H1 (cell line): ENCODE results near the gene HNRNPAB. TPM values are rescaled to one million over a fixed set of nuclear protein-coding genes. Genes with fewer than 3 reads are reported as not detected.

Experiments
- CTCF ChIA-PET: fragments of 300-600 bp; sonication (Branson Sonifier 250); formaldehyde crosslinking; loops from one replicate; lab custom pipeline; 2021; ENCODE audit not compliant: partially characterized antibody; lab: Charles Lee
- POLR2A ChIA-PET: fragments of 300-600 bp; sonication (Branson Sonifier 250); formaldehyde crosslinking; loops from one replicate; lab custom pipeline; 2021; ENCODE audit warnings: inconsistent platforms; ENCODE audit not compliant: partially characterized antibody; lab: Charles Lee
- DNase-seq, 2 experiments: peaks; one replicate each; pipeline versions ENCODE4 v3.0.0 to v3.0.0-alpha.2; 2010 to 2022; ENCODE audit warnings: low spot score in 2 of 2, low read depth in 1 of 2, mixed read lengths in 1 of 2
- FAIRE-seq: peaks from 2 replicates; lab custom pipeline; 2011; peaks lifted over from hg19 to GRCh38; lab: Jason Lieb, UNC
- H2AFZ ChIP-seq: 2 replicates; pipeline ENCODE4 v1.8.1; 2012; ENCODE audit warnings: low read length, inconsistent platforms
- H2AK5ac ChIP-seq: 2 replicates; pipeline ENCODE4 v1.6.1; 2013; ENCODE audit warnings: low read depth, low read length
- H2BK120ac ChIP-seq: replicated peaks from 2 replicates; pipeline ENCODE3; 2013; ENCODE audit warnings: low read depth, low read length, inconsistent platforms
- H2BK12ac ChIP-seq: 2 replicates; pipeline ENCODE4 v1.6.1; 2013; ENCODE audit warnings: low read depth, low read length
- H2BK15ac ChIP-seq: 2 replicates; pipeline ENCODE4 v1.6.1; 2013; ENCODE audit warnings: low read length
- H2BK20ac ChIP-seq: 2 replicates; pipeline ENCODE4 v1.6.1; 2013; ENCODE audit warnings: low read length
- H2BK5ac ChIP-seq: 2 replicates; pipeline ENCODE4 v1.6.1; 2013; ENCODE audit warnings: low read depth, low read length
- H3K14ac ChIP-seq: 2 replicates; pipeline ENCODE4 v1.6.1; 2013; ENCODE audit warnings: inconsistent platforms; ENCODE audit not compliant: insufficient read length
- H3K18ac ChIP-seq: 2 replicates; pipeline ENCODE4 v1.6.1; 2013; ENCODE audit warnings: low read length; ENCODE audit errors: extremely low read depth
- H3K23ac ChIP-seq: 2 replicates; pipeline ENCODE4 v1.6.1; 2013; ENCODE audit warnings: inconsistent platforms; ENCODE audit not compliant: insufficient read length
- H3K23me2 ChIP-seq: 2 replicates; pipeline ENCODE4 v1.6.1; 2013; ENCODE audit warnings: low read depth, low read length
- H3K27ac ChIP-seq: 2 replicates; pipeline ENCODE4 v1.6.1; 2011; ENCODE audit warnings: low read depth, low read length, inconsistent platforms
- H3K27me3 ChIP-seq, 4 experiments: replicated peaks in 1 of 4; 1 replicate in 1 of 4; 2 replicates in 3 of 4; pipeline versions ENCODE4 v1.6.1 to v1.8.1; 2011 to 2013; ENCODE audit warnings: low read length in 3 of 4, mild to moderate bottlenecking in 3 of 4, inconsistent platforms in 2 of 4, mixed read lengths in 2 of 4, moderate library complexity in 1 of 4; ENCODE audit not compliant: control insufficient read depth in 3 of 4, insufficient read depth in 3 of 4; ENCODE audit errors: extremely low read depth in 1 of 4
- H3K36me3 ChIP-seq, 4 experiments: 2 replicates each; pipeline versions ENCODE4 v1.6.1 to v1.8.1; 2011 to 2013; ENCODE audit warnings: mild to moderate bottlenecking in 4 of 4, low read length in 3 of 4, moderate library complexity in 2 of 4, control low read depth in 1 of 4, inconsistent platforms in 1 of 4; ENCODE audit not compliant: insufficient read depth in 4 of 4, control insufficient read depth in 2 of 4
- H3K4ac ChIP-seq: replicated peaks from 2 replicates; pipeline ENCODE3; 2013; ENCODE audit warnings: low read length, low read depth, mixed read lengths, inconsistent platforms; ENCODE audit not compliant: insufficient read length
- H3K4me1 ChIP-seq, 4 experiments: replicated peaks in 1 of 4; 1 replicate in 1 of 4; 2 replicates in 3 of 4; pipeline versions ENCODE4 v1.6.1 to v1.8.1; 2011 to 2013; ENCODE audit warnings: low read length in 3 of 4, inconsistent platforms in 2 of 4, mixed read lengths in 1 of 4; ENCODE audit not compliant: insufficient read depth in 4 of 4, control insufficient read depth in 3 of 4
- H3K4me2 ChIP-seq, 2 experiments: 2 replicates each; pipeline versions ENCODE4 v1.6.1 to v1.8.1; 2011 to 2013; ENCODE audit warnings: low read depth in 2 of 2, low read length in 2 of 2, control low read depth in 1 of 2, inconsistent platforms in 1 of 2, mild to moderate bottlenecking in 1 of 2; ENCODE audit not compliant: insufficient read depth in 1 of 2
- H3K4me3 ChIP-seq, 4 experiments: fragments of 200-600, 300-600 bp in 1 of 4; sonication (generic), shearing (Covaris generic), sonication (Bioruptor Twin) in 1 of 4; 2 replicates each; pipeline versions ENCODE4 v1.5.1 to v1.8.1; 2011 to 2016; ENCODE audit warnings: low read length in 4 of 4, low read depth in 3 of 4, control low read depth in 2 of 4, inconsistent platforms in 2 of 4, mild to moderate bottlenecking in 2 of 4, mixed read lengths in 1 of 4, moderate library complexity in 1 of 4; ENCODE audit not compliant: insufficient read depth in 2 of 4; ENCODE audit errors: extremely low read depth in 1 of 4
- H3K56ac ChIP-seq: replicated peaks from 2 replicates; pipeline ENCODE3; 2013; ENCODE audit warnings: low read depth, mild to moderate bottlenecking, mixed read lengths, low read length, inconsistent platforms; ENCODE audit not compliant: insufficient read length
- H3K79me1 ChIP-seq: 2 replicates; pipeline ENCODE4 v1.6.1; 2013; ENCODE audit warnings: low read depth, low read length, control low read depth
- H3K79me2 ChIP-seq, 2 experiments: 2 replicates each; pipeline versions ENCODE4 v1.6.1 to v1.8.1; 2012 to 2013; ENCODE audit warnings: low read length in 2 of 2, mild to moderate bottlenecking in 2 of 2, inconsistent platforms in 1 of 2; ENCODE audit not compliant: insufficient read depth in 2 of 2, control insufficient read depth in 1 of 2
- H3K9ac ChIP-seq, 4 experiments: replicated peaks in 1 of 4; 1 replicate in 1 of 4; 2 replicates in 3 of 4; pipeline versions ENCODE4 v1.6.1 to v1.8.1; 2011 to 2013; ENCODE audit warnings: low read depth in 3 of 4, low read length in 3 of 4, control low read depth in 2 of 4, mild to moderate bottlenecking in 2 of 4, moderate library complexity in 2 of 4, inconsistent platforms in 1 of 4; ENCODE audit errors: extremely low read depth in 1 of 4
- H3K9me3 ChIP-seq, 2 experiments: 2 replicates each; pipeline versions ENCODE4 v1.6.1 to v1.8.1; 2012 to 2013; ENCODE audit warnings: mild to moderate bottlenecking in 2 of 2, moderate library complexity in 2 of 2, control low read depth in 1 of 2, inconsistent platforms in 1 of 2, low read depth in 1 of 2, low read length in 1 of 2, mixed read lengths in 1 of 2; ENCODE audit not compliant: insufficient read depth in 2 of 2
- H4K20me1 ChIP-seq, 2 experiments: replicated peaks in 1 of 2; 2 replicates each; pipeline versions ENCODE3 to v1.8.1; 2011 to 2013; ENCODE audit warnings: inconsistent platforms in 2 of 2, low read length in 2 of 2, mild to moderate bottlenecking in 1 of 2; ENCODE audit not compliant: insufficient read depth in 2 of 2, control insufficient read depth in 1 of 2
- H4K5ac ChIP-seq: 2 replicates; pipeline ENCODE4 v1.6.1; 2013; ENCODE audit warnings: low read length, low read depth, mixed read lengths, inconsistent platforms; ENCODE audit not compliant: insufficient read length
- H4K8ac ChIP-seq: 2 replicates; pipeline ENCODE4 v1.8.0; 2013; ENCODE audit warnings: mild to moderate bottlenecking, moderate library complexity, low read length, inconsistent platforms; ENCODE audit not compliant: insufficient read depth; ENCODE audit errors: extremely low read depth
- H4K91ac ChIP-seq: replicated peaks from 2 replicates; pipeline ENCODE3; 2013; ENCODE audit warnings: low read length, mixed read lengths, inconsistent platforms; ENCODE audit not compliant: insufficient read length
- ATF3 ChIP-seq: IDR thresholded peaks from 2 replicates; pipeline ENCODE4 v1.6.1; 2011; ENCODE audit warnings: low read depth, mild to moderate bottlenecking, low read length; ENCODE audit not compliant: insufficient read depth
- BRCA1 ChIP-seq: IDR thresholded peaks from 2 replicates; pipeline ENCODE4 v1.6.1; 2012; ENCODE audit warnings: low read depth, low read length, improper control_type of control experiment
- KDM4A ChIP-seq: IDR thresholded peaks from one replicate; pipeline ENCODE4 v1.7.1; 2012; ENCODE audit warnings: low read depth, mild to moderate bottlenecking, moderate library complexity, low read length, inconsistent platforms; ENCODE audit not compliant: severe bottlenecking
- SAP30 ChIP-seq: fragments of 300-600 bp; sonication (generic); IDR thresholded peaks from 2 replicates; pipeline ENCODE4 v1.7.1; 2012; ENCODE audit warnings: low read length, moderate library complexity, mild to moderate bottlenecking, inconsistent platforms; ENCODE audit not compliant: insufficient read depth, insufficient replicate concordance
- SIX5 ChIP-seq: IDR thresholded peaks from 2 replicates; pipeline ENCODE4 v1.6.1; 2011; ENCODE audit warnings: mild to moderate bottlenecking, low read depth, low read length
- WGBS, 2 experiments: shearing (Covaris generic) in 1 of 2; methylation state at CpG; one replicate each; pipeline versions ENCODE4 v1.1.6 to v1.1.7; 2013 to 2015; ENCODE audit warnings: low lambda C conversion rate in 2 of 2, mixed read lengths in 2 of 2, inconsistent platforms in 1 of 2, low coverage in 1 of 2, missing lambda C conversion rate in 1 of 2; ENCODE audit not compliant: insufficient replicate concordance in 2 of 2, insufficient coverage in 1 of 2, insufficient read length in 1 of 2; ENCODE audit errors: extremely low coverage in 1 of 2, missing lambda C conversion rate in 1 of 2; 5-methylcytosine and 5-hydroxymethylcytosine counted together
- polyA plus RNA-seq, 7 experiments: library from polyadenylated mRNA; depleted of rRNA in 3 of 7; stranded (reverse) in 5 of 7; unstranded in 2 of 7; fragments of >200 nt in 5 of 7; fragments of 200-250 nt in 2 of 7; gene quantifications; 1 replicate in 5 of 7; 2 replicates in 1 of 7; 4 replicates in 1 of 7; pipeline versions ENCODE4 v1.2.1 to v1.2.3, GENCODE V29; 2011 to 2013; ENCODE audit warnings: missing spikeins in 2 of 7, mixed read lengths in 2 of 7
- total RNA-seq: library from RNA; stranded (reverse); fragmentation: NEBNext Ultra II Directional; extraction: Animal tissue kit (Norgen Biotek cat#: 25700); gene quantifications from 2 replicates; pipeline ENCODE4 v1.2.1, GENCODE V29; 2021

The HNRNPAB gene
- total and polyA plus RNA-seq, 2 of the 8 experiments (the other 6 are each of a cell fraction or from before 2014, with no cell fraction given), result 373 to 563 TPM

GRCh38 chr5:178203670-178204181, 607 bp upstream of the HNRNPAB start:
- Histone ChIP-seq H2BK20ac (no peak overlapping the region), H3K4me1 (peaks cover 0 to 10% (median 4%) of the 10 kb centered on the region in 4 experiments; a peak in 5 of 7 replicates), H2BK5ac (peak overlapping the region; percentile 80), H3K56ac (peak overlapping the region; percentile 73), H2AK5ac (no peak overlapping the region), H3K14ac (peak overlapping the region; percentile 55), H3K27ac (peak overlapping the region; percentile 83), H3K4me3 (peak overlapping the region; percentile 93 to 100 (median 100)), H3K18ac (peak overlapping the region; percentile 36; the same call in 1 of the 2 replicates), H4K8ac (peak overlapping the region; percentile 98; the same call in 1 of the 2 replicates), H4K20me1 (peaks cover 29 to 32% of the 10 kb centered on the region in 2 experiments), H3K27me3 (no peaks in the 10 kb centered on the region), H3K23me2 (peaks cover 4% of the 10 kb centered on the region), H3K79me2 (peaks cover 27 to 44% of the 10 kb centered on the region in 2 experiments), H3K9ac (peak overlapping the region; percentile 78 to 99 (median 92)), H2AFZ (peak overlapping the region; percentile 23; the same call in 1 of the 2 replicates), H4K5ac (peak overlapping the region; percentile 96), H3K36me3 (peaks cover 26 to 35% (median 32%) of the 10 kb centered on the region in 4 experiments), H3K4me2 (peak overlapping the region; percentile 38 to 84), H3K79me1 (peaks cover 15% of the 10 kb centered on the region), H3K4ac (peak overlapping the region; percentile 91), H4K91ac (peak overlapping the region; percentile 94), H3K9me3 (no peaks in the 10 kb centered on the region), H2BK12ac (no peak overlapping the region; the same call in 1 of the 2 replicates), H2BK15ac (no peak overlapping the region), H2BK120ac (no peak overlapping the region), H3K23ac (no peak overlapping the region)
- POLR2A ChIA-PET, result interaction anchor here (0.7 to 31.3 kb wide), 18 partner anchors 11 to 478 kb away, joined by 3 to 985 read pairs (median 5); partner anchors contain the start of genes GMCL2, NHP2 and PHYKPL
- CTCF ChIA-PET, result interaction anchor here (0.7 to 1.0 kb wide), 4 partner anchors 23 to 128 kb away, joined by 3 to 7 read pairs (median 3); no protein-coding TSS in a partner anchor
- WGBS, 2 experiments, result 7% methylated on average over 19 of the region's 30 CpGs; no CpG with 5 or more reads in 1 of the 2 experiments
- FAIRE-seq (no peak), DNase-seq (no peak)
- TF ChIP-seq SAP30 (no peak), BRCA1 (no peak), SIX5 (no peak), KDM4A (peak; percentile 61), ATF3 (no peak)
